CD4-positive, alpha-beta T cell (primary cell): Measurements from ENCODE around the gene CLEC10A. TPM values are rescaled to one million over a fixed set of nuclear protein-coding genes. Genes with fewer than 3 reads are reported as not detected.

Experiments used
- ATAC-seq: fragments of 200-7000 bp; cut with Tn5 transposase; one replicate; pipeline ENCODE4 v1.10.0; 2022; ENCODE audit warnings: mild to moderate bottlenecking; ENCODE audit not compliant: poor library complexity
- CTCF ChIA-PET: fragments of 350-600 bp; sonication (Branson Sonifier 250); formaldehyde crosslinking; loops from one replicate; lab custom pipeline; 2021; ENCODE audit warnings: antibody characterized with exemption, inconsistent platforms; lab: Charles Lee
- POLR2A ChIA-PET: fragments of 350-600 bp; sonication (Branson Sonifier 250); formaldehyde crosslinking; loops from one replicate; lab custom pipeline; 2021; ENCODE audit warnings: antibody characterized with exemption, inconsistent platforms; lab: Charles Lee
- DNase-seq, 14 experiments: peaks; one replicate each; pipeline ENCODE4 v3.0.0-alpha.2; 2013 to 2020; ENCODE audit warnings: mixed read lengths in 2 of 14
- H3K27ac ChIP-seq, 2 donors: one replicate each; pipeline versions ENCODE4 v1.5.1 to v1.7.0; 2013; ENCODE audit warnings: low read length in 2 of 2, low read depth in 1 of 2, mild to moderate bottlenecking in 1 of 2
- H3K27me3 ChIP-seq, 2 experiments: 1 replicate in 1 of 2; 2 replicates in 1 of 2; pipeline versions ENCODE4 v1.6.1 to v1.7.0; 2013; ENCODE audit warnings: low read length in 2 of 2, control low read depth in 1 of 2, mild to moderate bottlenecking in 1 of 2, moderate library complexity in 1 of 2; ENCODE audit not compliant: insufficient read depth in 2 of 2, control insufficient read depth in 1 of 2
- H3K36me3 ChIP-seq: one replicate; pipeline ENCODE4 v1.6.1; 2013; ENCODE audit warnings: low read length, control low read depth; ENCODE audit not compliant: insufficient read depth
- H3K4me1 ChIP-seq: one replicate; pipeline ENCODE4 v1.6.1; 2013; ENCODE audit warnings: low read length, control low read depth; ENCODE audit not compliant: insufficient read depth
- H3K4me3 ChIP-seq: one replicate; pipeline ENCODE4 v1.5.1; 2013; ENCODE audit warnings: mild to moderate bottlenecking, low read length, moderate library complexity
- H3K9me3 ChIP-seq, 2 experiments: 1 replicate in 1 of 2; 2 replicates in 1 of 2; pipeline versions ENCODE4 v1.6.1 to v1.7.0; 2013; ENCODE audit warnings: low read length in 2 of 2, mild to moderate bottlenecking in 2 of 2, control low read depth in 1 of 2, moderate library complexity in 1 of 2; ENCODE audit not compliant: control insufficient read depth in 1 of 2, insufficient read depth in 1 of 2
- H3K27ac Mint-ChIP-seq: one replicate; pipeline ENCODE4 v1.8.0; 2020; ENCODE audit warnings: mixed read lengths
- H3K27me3 Mint-ChIP-seq: one replicate; pipeline ENCODE4 v1.8.0; 2021; ENCODE audit warnings: mixed read lengths
- H3K36me3 Mint-ChIP-seq: one replicate; pipeline ENCODE4 v1.8.0; 2021; ENCODE audit warnings: low read depth, mixed read lengths
- H3K4me1 Mint-ChIP-seq: one replicate; pipeline ENCODE4 v1.8.0; 2021; ENCODE audit warnings: low read depth, mixed read lengths
- H3K4me3 Mint-ChIP-seq: one replicate; pipeline ENCODE4 v1.8.0; 2020; ENCODE audit warnings: mild to moderate bottlenecking, mixed read lengths
- H3K9me3 Mint-ChIP-seq: one replicate; pipeline ENCODE4 v1.8.0; 2020; ENCODE audit warnings: mixed read lengths
- CTCF ChIP-seq: fragments of 200-600 bp; IDR thresholded peaks from one replicate; pipeline ENCODE4 v1.8.0; 2022; ENCODE audit warnings: antibody characterized with exemption, mild to moderate bottlenecking
- intact Hi-C, 2 experiments: fragments of 100-400 bp; cut with DNase I in 1 of 2; cut with micrococcal nuclease in 1 of 2; formaldehyde crosslinking; loops; one replicate each; pipeline versions ENCODE4 v1.15.1 to v1.9.0; 2023 to 2025; cut with DNase I, micrococcal nuclease
- total RNA-seq, 174 experiments: library from RNA in 2 of 174; stranded (reverse) in 2 of 174; gene quantifications; one replicate each; pipeline ENCODE4 v1.2.3 and lab custom pipeline; 2021 to 2026

The CLEC10A gene
- total RNA-seq, 2 experiments from 2014 or later, result 0.59 to 0.96 TPM

- H3K4me3 Mint-ChIP-seq, result no peak overlapping the region
- no peak overlapping the region for H3K27ac Mint-ChIP-seq
Measured at GRCh38 chr17:7080456-7081041, 498 bp upstream of the CLEC10A start.

DNA sequence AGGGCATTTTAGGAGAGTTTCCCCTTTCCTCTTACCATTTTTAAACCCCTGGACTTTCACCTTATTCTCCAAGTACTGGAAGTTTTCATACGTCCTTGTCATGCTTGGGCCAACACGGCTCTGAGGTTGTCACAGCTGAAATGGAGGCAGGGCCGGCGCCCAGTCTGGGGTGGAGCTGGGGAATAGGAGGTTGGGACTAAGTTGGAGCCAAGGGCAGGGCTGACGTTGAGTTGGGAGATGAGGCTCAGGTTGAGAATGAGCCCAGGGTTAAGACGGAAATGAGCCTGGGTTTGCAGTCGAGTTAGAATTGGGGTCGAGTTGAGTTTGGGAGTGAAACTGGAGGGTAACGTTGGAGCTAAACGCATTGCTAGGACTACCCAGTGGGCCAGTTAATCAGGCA, 1.3 kb downstream of the CLEC10A start:
- POLR2A ChIA-PET, result no interaction called here

More at GRCh38 chr17:7080456-7081041, 498 bp upstream of the CLEC10A start:
- DNase-seq, result no peak
- H3K4me1 Mint-ChIP-seq, result peaks cover 31% of the 10 kb centered on the region
- no peaks in the 10 kb centered on the region for H3K36me3 Mint-ChIP-seq
- no peak overlapping the region for H3K4me3 ChIP-seq
- H3K27me3 ChIP-seq, result no peaks in the 10 kb centered on the region
- TF ChIP-seq CTCF, result no peak
- peaks cover 14% of the 10 kb centered on the region for H3K27me3 Mint-ChIP-seq
- no peaks in the 10 kb centered on the region for H3K36me3 ChIP-seq
- intact Hi-C loops, result no loop called here
- ChIA-PET CTCF (no interaction called here), POLR2A (no interaction called here)
- ATAC-seq, result no peak
- no peak overlapping the region for H3K27ac ChIP-seq
- no peaks in the 10 kb centered on the region for H3K9me3 Mint-ChIP-seq
- no peaks in the 10 kb centered on the region for H3K9me3 ChIP-seq
- peaks cover 19% of the 10 kb centered on the region for H3K4me1 ChIP-seq

GRCh38 chr17:7077911-7078546, 2.0 kb downstream of the CLEC10A start:
- intact Hi-C loops, result loop anchor here in 1 of 2 experiments (5.0 kb wide), 1 partner anchor 39 kb away; no protein-coding TSS in a partner anchor
- Mint-ChIP-seq H3K4me3 (no peak overlapping the region), H3K36me3 (no peaks in the 10 kb centered on the region), H3K27ac (no peak overlapping the region), H3K4me1 (peaks cover 18% of the 10 kb centered on the region), H3K27me3 (no peaks in the 10 kb centered on the region), H3K9me3 (no peaks in the 10 kb centered on the region)
- no peaks in the 10 kb centered on the region for H3K36me3 ChIP-seq
- no peak for DNase-seq
- H3K4me3 ChIP-seq, result no peak overlapping the region
- TF ChIP-seq CTCF, result no peak
- ChIA-PET CTCF (no interaction called here), POLR2A (no interaction called here)
- no peaks in the 10 kb centered on the region for H3K27me3 ChIP-seq
- H3K27ac ChIP-seq, result no peak overlapping the region
- no peak for ATAC-seq
- peaks cover 0 to 3% of the 10 kb centered on the region in 2 experiments for H3K9me3 ChIP-seq
- H3K4me1 ChIP-seq, result peaks cover 19% of the 10 kb centered on the region

More for the DNA sequence above, 1.3 kb downstream of the CLEC10A start:
- Histone ChIP-seq H3K27me3 (no peaks in the 10 kb centered on the region), H3K36me3 (no peaks in the 10 kb centered on the region), H3K9me3 (peaks cover 0 to 3% of the 10 kb centered on the region in 2 experiments), H3K4me3 (no peak overlapping the region), H3K27ac (no peak overlapping the region), H3K4me1 (peaks cover 19% of the 10 kb centered on the region)
- H3K4me3 Mint-ChIP-seq, result no peak overlapping the region
- ATAC-seq, result no peak
- H3K9me3 Mint-ChIP-seq, result no peaks in the 10 kb centered on the region
- H3K27me3 Mint-ChIP-seq, result peaks cover 4% of the 10 kb centered on the region
- intact Hi-C loops, result loop anchor here in 1 of 2 experiments (5.0 kb wide), 1 partner anchor 39 kb away; no protein-coding TSS in a partner anchor
- H3K27ac Mint-ChIP-seq, result no peak overlapping the region
- CTCF ChIA-PET, result no interaction called here
- H3K36me3 Mint-ChIP-seq, result no peaks in the 10 kb centered on the region
- no peak for DNase-seq
- H3K4me1 Mint-ChIP-seq, result peaks cover 23% of the 10 kb centered on the region
- no peak for TF ChIP-seq CTCF
